WTC11 (cell line): ENCODE measurements around the gene PTPRN2. TPM values are rescaled to one million over a fixed set of nuclear protein-coding genes. Genes with fewer than 3 reads are reported as not detected.
"Not testable (repeated sequence)": the region's sequence is repeated elsewhere in the genome, so short reads cannot be mapped to it uniquely, and the experiment has no call there.

ENCODE experiments used
- ATAC-seq: fragments of 200-7000 bp; cut with Tn5 transposase; 2 replicates; pipeline ENCODE4 v1.10.0; 2021; ENCODE audit warnings: mild to moderate bottlenecking, moderate library complexity
- CTCF ChIA-PET: fragments of 300-600 bp; sonication (Branson Sonifier 250); formaldehyde crosslinking; loops from one replicate; lab custom pipeline; 2021; ENCODE audit warnings: antibody characterized with exemption; lab: Charles Lee
- POLR2A ChIA-PET: fragments of 350-600 bp; sonication (Branson Sonifier 250); formaldehyde crosslinking; loops from one replicate; lab custom pipeline; 2021; ENCODE audit warnings: antibody characterized with exemption; lab: Charles Lee
- DNase-seq: peaks from one replicate; pipeline ENCODE4 v3.0.0; 2021; ENCODE audit warnings: low spot score
- H3K27ac Mint-ChIP-seq: 2 replicates; pipeline ENCODE4 v1.8.0; 2021; ENCODE audit warnings: mixed read lengths
- H3K27me3 Mint-ChIP-seq: 2 replicates; pipeline ENCODE4 v1.8.0; 2021; ENCODE audit warnings: low read depth, mild to moderate bottlenecking, moderate library complexity, mixed read lengths
- H3K36me3 Mint-ChIP-seq: 2 replicates; pipeline ENCODE4 v1.8.0; 2021; ENCODE audit warnings: mixed read lengths
- H3K4me1 Mint-ChIP-seq: 2 replicates; pipeline ENCODE4 v1.8.0; 2022; ENCODE audit warnings: mixed read lengths
- H3K4me3 Mint-ChIP-seq: 2 replicates; pipeline ENCODE4 v1.8.0; 2021; ENCODE audit warnings: mild to moderate bottlenecking, moderate library complexity, mixed read lengths
- H3K9me3 Mint-ChIP-seq: 2 replicates; pipeline ENCODE4 v1.8.0; 2021; ENCODE audit warnings: mixed read lengths
- ELF4 ChIP-seq: sonication (generic); formaldehyde crosslinking; IDR thresholded peaks from 2 replicates; pipeline ENCODE4 v1.8.1; 2022; ENCODE audit warnings: low read depth, mild to moderate bottlenecking, moderate library complexity, missing genetic modification reagents
- ESRRA ChIP-seq: sonication (generic); formaldehyde crosslinking; IDR thresholded peaks from 2 replicates; pipeline ENCODE4 v1.8.1; 2022; ENCODE audit warnings: mild to moderate bottlenecking, missing genetic modification reagents, borderline replicate concordance
- ETV6 ChIP-seq: sonication (generic); formaldehyde crosslinking; IDR thresholded peaks from 2 replicates; pipeline ENCODE4 v1.8.1; 2022; ENCODE audit warnings: mild to moderate bottlenecking, missing genetic modification reagents
- FOXK1 ChIP-seq: sonication (generic); formaldehyde crosslinking; IDR thresholded peaks from 2 replicates; pipeline ENCODE4 v1.8.0; 2022; ENCODE audit warnings: mild to moderate bottlenecking, moderate library complexity, missing genetic modification reagents
- GABPB1 ChIP-seq: sonication (generic); formaldehyde crosslinking; IDR thresholded peaks from 2 replicates; pipeline ENCODE4 v1.8.1; 2023; ENCODE audit warnings: mild to moderate bottlenecking, missing genetic modification reagents
- GRHL2 ChIP-seq: fragments of 250-450 bp; sonication (Bioruptor Pico); IDR thresholded peaks from 2 replicates; pipeline ENCODE4 v1.8.0; 2022; ENCODE audit warnings: mild to moderate bottlenecking, moderate library complexity; ENCODE audit not compliant: insufficient replicate concordance, severe bottlenecking
- NFYB ChIP-seq: sonication (generic); formaldehyde crosslinking; conservative IDR thresholded peaks from 2 replicates; pipeline ENCODE4 v1.8.0; 2022; ENCODE audit warnings: low read depth, missing genetic modification reagents
- NR1H2 ChIP-seq: sonication (generic); formaldehyde crosslinking; IDR thresholded peaks from 2 replicates; pipeline ENCODE4 v1.9.0; 2021; ENCODE audit warnings: mild to moderate bottlenecking, moderate library complexity, missing genetic modification reagents
- NR3C1 ChIP-seq: sonication (generic); formaldehyde crosslinking; conservative IDR thresholded peaks from 2 replicates; pipeline ENCODE4 v1.8.1; 2023; ENCODE audit warnings: low read depth, mild to moderate bottlenecking, missing genetic modification reagents
- SMAD3 ChIP-seq: sonication (generic); formaldehyde crosslinking; IDR thresholded peaks from 2 replicates; pipeline ENCODE4 v1.8.0; 2022; ENCODE audit warnings: missing genetic modification reagents, mild to moderate bottlenecking, borderline replicate concordance
- SP1 ChIP-seq: sonication (generic); formaldehyde crosslinking; conservative IDR thresholded peaks from 2 replicates; pipeline ENCODE4 v1.8.1; 2022; ENCODE audit warnings: missing genetic modification reagents
- TEAD1 ChIP-seq: sonication (generic); formaldehyde crosslinking; IDR thresholded peaks from 2 replicates; pipeline ENCODE4 v1.8.0; 2022; ENCODE audit warnings: mild to moderate bottlenecking, missing genetic modification reagents
- ZNF396 ChIP-seq: fragments of 250-450 bp; sonication (Bioruptor Pico); IDR thresholded peaks from 2 replicates; pipeline ENCODE4 v1.8.0; 2021; ENCODE audit warnings: mild to moderate bottlenecking, moderate library complexity, borderline replicate concordance
- ZNF416 ChIP-seq: fragments of 250-450 bp; sonication (Bioruptor Pico); IDR thresholded peaks from 2 replicates; pipeline ENCODE4 v1.9.0; 2021; ENCODE audit warnings: mild to moderate bottlenecking, inconsistent platforms
- total RNA-seq: library from RNA; stranded (reverse); gene quantifications from 3 replicates; pipeline ENCODE4 v1.2.3, GENCODE V29; 2021
- TF ChIP-seq, protein P1 (sequence below): sonication (generic); formaldehyde crosslinking; IDR thresholded peaks from 2 replicates; pipeline ENCODE4 v1.8.1; 2022; ENCODE audit warnings: mild to moderate bottlenecking, missing genetic modification reagents, moderate library complexity, borderline replicate concordance
- TF ChIP-seq, protein P2 (sequence below): sonication (generic); formaldehyde crosslinking; IDR thresholded peaks from 2 replicates; pipeline ENCODE4 v1.8.0; 2022; ENCODE audit warnings: missing genetic modification reagents
- TF ChIP-seq, protein P3 (sequence below): sonication (generic); formaldehyde crosslinking; IDR thresholded peaks from 2 replicates; pipeline ENCODE4 v1.8.0; 2022; ENCODE audit warnings: mild to moderate bottlenecking, missing genetic modification reagents
- TF ChIP-seq, protein P4 (sequence below): sonication (generic); formaldehyde crosslinking; IDR thresholded peaks from 2 replicates; pipeline ENCODE4 v1.8.1; 2023; ENCODE audit warnings: mild to moderate bottlenecking, missing genetic modification reagents, moderate library complexity

PTPRN2 gene
- total RNA-seq, 1 experiment from 2014 or later: 4.7 TPM

GRCh38 chr7:157593541-157593940, 994.1 kb downstream of the PTPRN2 start:
- CTCF ChIA-PET: no interaction called here
- no peak for DNase-seq
- H3K27me3 Mint-ChIP-seq: peaks cover 100% of the 10 kb centered on the region
- POLR2A ChIA-PET: no interaction called here
- H3K9me3 Mint-ChIP-seq: peaks cover 36% of the 10 kb centered on the region
- no peak overlapping the region for H3K4me3 Mint-ChIP-seq
- TF ChIP-seq ELF4 (CRISPR knock-in tag) (no peak), GABPB1 (CRISPR knock-in tag) (no peak), SP1 (CRISPR knock-in tag) (no peak), ZNF396 (no peak), NFYB (CRISPR knock-in tag) (no peak), ZNF416 (CRISPR knock-in tag) (no peak), TEAD1 (CRISPR knock-in tag) (no peak), ETV6 (CRISPR knock-in tag) (no peak), GRHL2 (CRISPR knock-in tag) (no peak), FOXK1 (CRISPR knock-in tag) (no peak), ESRRA (CRISPR knock-in tag) (no peak), SMAD3 (CRISPR knock-in tag) (no peak), NR3C1 (CRISPR knock-in tag) (no peak)
- TF ChIP-seq, protein P1, sequence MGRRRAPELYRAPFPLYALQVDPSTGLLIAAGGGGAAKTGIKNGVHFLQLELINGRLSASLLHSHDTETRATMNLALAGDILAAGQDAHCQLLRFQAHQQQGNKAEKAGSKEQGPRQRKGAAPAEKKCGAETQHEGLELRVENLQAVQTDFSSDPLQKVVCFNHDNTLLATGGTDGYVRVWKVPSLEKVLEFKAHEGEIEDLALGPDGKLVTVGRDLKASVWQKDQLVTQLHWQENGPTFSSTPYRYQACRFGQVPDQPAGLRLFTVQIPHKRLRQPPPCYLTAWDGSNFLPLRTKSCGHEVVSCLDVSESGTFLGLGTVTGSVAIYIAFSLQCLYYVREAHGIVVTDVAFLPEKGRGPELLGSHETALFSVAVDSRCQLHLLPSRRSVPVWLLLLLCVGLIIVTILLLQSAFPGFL (CRISPR knock-in tag): no peak
- TF ChIP-seq, protein P2, sequence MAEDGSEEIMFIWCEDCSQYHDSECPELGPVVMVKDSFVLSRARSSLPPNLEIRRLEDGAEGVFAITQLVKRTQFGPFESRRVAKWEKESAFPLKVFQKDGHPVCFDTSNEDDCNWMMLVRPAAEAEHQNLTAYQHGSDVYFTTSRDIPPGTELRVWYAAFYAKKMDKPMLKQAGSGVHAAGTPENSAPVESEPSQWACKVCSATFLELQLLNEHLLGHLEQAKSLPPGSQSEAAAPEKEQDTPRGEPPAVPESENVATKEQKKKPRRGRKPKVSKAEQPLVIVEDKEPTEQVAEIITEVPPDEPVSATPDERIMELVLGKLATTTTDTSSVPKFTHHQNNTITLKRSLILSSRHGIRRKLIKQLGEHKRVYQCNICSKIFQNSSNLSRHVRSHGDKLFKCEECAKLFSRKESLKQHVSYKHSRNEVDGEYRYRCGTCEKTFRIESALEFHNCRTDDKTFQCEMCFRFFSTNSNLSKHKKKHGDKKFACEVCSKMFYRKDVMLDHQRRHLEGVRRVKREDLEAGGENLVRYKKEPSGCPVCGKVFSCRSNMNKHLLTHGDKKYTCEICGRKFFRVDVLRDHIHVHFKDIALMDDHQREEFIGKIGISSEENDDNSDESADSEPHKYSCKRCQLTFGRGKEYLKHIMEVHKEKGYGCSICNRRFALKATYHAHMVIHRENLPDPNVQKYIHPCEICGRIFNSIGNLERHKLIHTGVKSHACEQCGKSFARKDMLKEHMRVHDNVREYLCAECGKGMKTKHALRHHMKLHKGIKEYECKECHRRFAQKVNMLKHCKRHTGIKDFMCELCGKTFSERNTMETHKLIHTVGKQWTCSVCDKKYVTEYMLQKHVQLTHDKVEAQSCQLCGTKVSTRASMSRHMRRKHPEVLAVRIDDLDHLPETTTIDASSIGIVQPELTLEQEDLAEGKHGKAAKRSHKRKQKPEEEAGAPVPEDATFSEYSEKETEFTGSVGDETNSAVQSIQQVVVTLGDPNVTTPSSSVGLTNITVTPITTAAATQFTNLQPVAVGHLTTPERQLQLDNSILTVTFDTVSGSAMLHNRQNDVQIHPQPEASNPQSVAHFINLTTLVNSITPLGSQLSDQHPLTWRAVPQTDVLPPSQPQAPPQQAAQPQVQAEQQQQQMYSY (CRISPR knock-in tag): no peak
- TF ChIP-seq, protein P3, sequence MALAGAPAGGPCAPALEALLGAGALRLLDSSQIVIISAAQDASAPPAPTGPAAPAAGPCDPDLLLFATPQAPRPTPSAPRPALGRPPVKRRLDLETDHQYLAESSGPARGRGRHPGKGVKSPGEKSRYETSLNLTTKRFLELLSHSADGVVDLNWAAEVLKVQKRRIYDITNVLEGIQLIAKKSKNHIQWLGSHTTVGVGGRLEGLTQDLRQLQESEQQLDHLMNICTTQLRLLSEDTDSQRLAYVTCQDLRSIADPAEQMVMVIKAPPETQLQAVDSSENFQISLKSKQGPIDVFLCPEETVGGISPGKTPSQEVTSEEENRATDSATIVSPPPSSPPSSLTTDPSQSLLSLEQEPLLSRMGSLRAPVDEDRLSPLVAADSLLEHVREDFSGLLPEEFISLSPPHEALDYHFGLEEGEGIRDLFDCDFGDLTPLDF (CRISPR knock-in tag): no peak
- TF ChIP-seq, all 79 proteins: peak for 0
- Mint-ChIP-seq H3K4me1 (no peaks in the 10 kb centered on the region), H3K36me3 (peaks cover 31% of the 10 kb centered on the region), H3K27ac (no peak overlapping the region)
- ATAC-seq: no peak

GRCh38 chr7:157592636-157593320, 994.8 kb downstream of the PTPRN2 start:
- H3K4me1 Mint-ChIP-seq, H3K27ac Mint-ChIP-seq, POLR2A ChIA-PET, CTCF ChIA-PET, DNase-seq, H3K4me3 Mint-ChIP-seq, ATAC-seq: not testable (repeated sequence)
- H3K36me3 Mint-ChIP-seq: peaks cover 31% of the 10 kb centered on the region
- H3K9me3 Mint-ChIP-seq: peaks cover 36% of the 10 kb centered on the region
- peaks cover 99% of the 10 kb centered on the region for H3K27me3 Mint-ChIP-seq

DNA sequence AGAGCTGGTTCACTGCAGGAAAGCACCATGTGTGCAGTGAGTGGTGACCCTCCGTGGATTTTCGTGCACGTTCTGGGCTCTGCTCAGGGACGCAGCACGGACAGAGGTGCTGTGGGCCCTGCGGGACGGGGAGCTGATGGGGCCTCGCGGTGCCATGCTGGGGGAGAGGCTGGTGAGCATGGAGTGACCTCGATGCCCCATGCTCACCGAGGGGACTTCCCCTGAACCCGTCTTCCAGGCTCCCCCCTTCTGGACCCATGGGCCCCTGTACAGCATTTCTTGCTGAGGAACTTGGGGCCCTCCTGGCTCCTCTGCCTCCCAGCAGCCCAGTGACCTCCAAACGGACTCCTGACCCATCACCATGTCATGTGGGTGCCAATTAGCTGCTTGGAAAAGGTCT, 997.1 kb downstream of the PTPRN2 start:
- peaks cover 31% of the 10 kb centered on the region for H3K36me3 Mint-ChIP-seq
- ATAC-seq: no peak
- no peak for DNase-seq

More for the DNA sequence above, 997.1 kb downstream of the PTPRN2 start:
- CTCF ChIA-PET: no interaction called here
- peaks cover 97% of the 10 kb centered on the region for H3K27me3 Mint-ChIP-seq
- peaks cover 32% of the 10 kb centered on the region for H3K9me3 Mint-ChIP-seq
- POLR2A ChIA-PET: no interaction called here
- peaks cover under 1% of the 10 kb centered on the region for H3K4me1 Mint-ChIP-seq
- no peak overlapping the region for H3K4me3 Mint-ChIP-seq
- no peak overlapping the region for H3K27ac Mint-ChIP-seq
- TF ChIP-seq, protein P4, sequence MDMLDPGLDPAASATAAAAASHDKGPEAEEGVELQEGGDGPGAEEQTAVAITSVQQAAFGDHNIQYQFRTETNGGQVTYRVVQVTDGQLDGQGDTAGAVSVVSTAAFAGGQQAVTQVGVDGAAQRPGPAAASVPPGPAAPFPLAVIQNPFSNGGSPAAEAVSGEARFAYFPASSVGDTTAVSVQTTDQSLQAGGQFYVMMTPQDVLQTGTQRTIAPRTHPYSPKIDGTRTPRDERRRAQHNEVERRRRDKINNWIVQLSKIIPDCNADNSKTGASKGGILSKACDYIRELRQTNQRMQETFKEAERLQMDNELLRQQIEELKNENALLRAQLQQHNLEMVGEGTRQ (CRISPR knock-in tag): no peak
- no peak for TF ChIP-seq NR1H2 (CRISPR knock-in tag)
- TF ChIP-seq, all 79 proteins: peak for 0
